ENCODE measurements around the gene LRRC4. TPM values are rescaled to one million over a fixed set of nuclear protein-coding genes. Genes with fewer than 3 reads are reported as not detected.

LRRC4 gene
- total and polyA plus RNA-seq, 2 donors (not counting 3 experiments of a cell fraction or from before 2014, with no cell fraction given): 3.8 to 4.2 TPM

- no peaks in the 10 kb centered on the region for H3K9me1 ChIP-seq (replicated peaks; ENCODE audit: control insufficient read depth, extremely low read depth, insufficient read depth, low read length)
- dilution Hi-C loops (cut with MboI; ENCODE audit: extremely low pct_ligation_motif_present, low sequenced_read_pairs) (no loop called here), intact Hi-C loops (cut with micrococcal nuclease) (no loop called here)
- no peaks in the 10 kb centered on the region for H3K79me2 ChIP-seq (ENCODE audit: control insufficient read depth, insufficient read depth, low read length)
- H3K27me3 ChIP-seq (ENCODE audit: control insufficient read depth in 2 of 2, insufficient read depth in 2 of 2, low read length in 2 of 2): no peaks in the 10 kb centered on the region
- H3K9me3 ChIP-seq (replicated peaks; ENCODE audit: control insufficient read depth, insufficient read depth, low read length): no peaks in the 10 kb centered on the region
- no peaks in the 10 kb centered on the region for H3K4me1 ChIP-seq (ENCODE audit: control insufficient read depth, extremely low read depth, insufficient read depth, low read length)
- H4K20me1 ChIP-seq (replicated peaks; ENCODE audit: control insufficient read depth, extremely low read depth, insufficient read depth, low read length): peaks cover 4% of the 10 kb centered on the region
- no peak overlapping the region for H3K9ac ChIP-seq (replicated peaks; ENCODE audit: extremely low read depth, insufficient read depth, low read length)
- no peak for TF ChIP-seq GATA2 (IDR thresholded peaks at IDR 0.05; ENCODE audit: insufficient read depth, insufficient read length, low read depth, low read length)
- TF ChIP-seq MAX (IDR thresholded peaks at IDR 0.05; ENCODE audit: insufficient read depth, insufficient read length): no peak
- TF ChIP-seq POLR2A (IDR thresholded peaks at IDR 0.05; ENCODE audit: low read depth, low read length): no peak
- TF ChIP-seq POLR2AphosphoS5 (IDR thresholded peaks at IDR 0.05; ENCODE audit: insufficient read depth, low read depth, low read length): no peak
- TF ChIP-seq, protein P1, sequence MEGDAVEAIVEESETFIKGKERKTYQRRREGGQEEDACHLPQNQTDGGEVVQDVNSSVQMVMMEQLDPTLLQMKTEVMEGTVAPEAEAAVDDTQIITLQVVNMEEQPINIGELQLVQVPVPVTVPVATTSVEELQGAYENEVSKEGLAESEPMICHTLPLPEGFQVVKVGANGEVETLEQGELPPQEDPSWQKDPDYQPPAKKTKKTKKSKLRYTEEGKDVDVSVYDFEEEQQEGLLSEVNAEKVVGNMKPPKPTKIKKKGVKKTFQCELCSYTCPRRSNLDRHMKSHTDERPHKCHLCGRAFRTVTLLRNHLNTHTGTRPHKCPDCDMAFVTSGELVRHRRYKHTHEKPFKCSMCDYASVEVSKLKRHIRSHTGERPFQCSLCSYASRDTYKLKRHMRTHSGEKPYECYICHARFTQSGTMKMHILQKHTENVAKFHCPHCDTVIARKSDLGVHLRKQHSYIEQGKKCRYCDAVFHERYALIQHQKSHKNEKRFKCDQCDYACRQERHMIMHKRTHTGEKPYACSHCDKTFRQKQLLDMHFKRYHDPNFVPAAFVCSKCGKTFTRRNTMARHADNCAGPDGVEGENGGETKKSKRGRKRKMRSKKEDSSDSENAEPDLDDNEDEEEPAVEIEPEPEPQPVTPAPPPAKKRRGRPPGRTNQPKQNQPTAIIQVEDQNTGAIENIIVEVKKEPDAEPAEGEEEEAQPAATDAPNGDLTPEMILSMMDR (IDR thresholded peaks at IDR 0.05; ENCODE audit: extremely low read depth in 1 of 2, insufficient read depth in 1 of 2, low read depth in 1 of 2, low read length in 2 of 2): no peak
- TF ChIP-seq EZH2 (IDR thresholded peaks at IDR 0.05; ENCODE audit: borderline replicate concordance, low read depth, low read length, severe bottlenecking): no peak
- no peak for TF ChIP-seq MYC (IDR thresholded peaks at IDR 0.05; ENCODE audit: low read depth, low read length)
- no peak for TF ChIP-seq FOS (IDR thresholded peaks at IDR 0.05; ENCODE audit: borderline replicate concordance, insufficient read depth, low read length)
- no peak for TF ChIP-seq JUN (IDR thresholded peaks at IDR 0.05; ENCODE audit: borderline replicate concordance, insufficient read depth, insufficient read length, low read depth)
- no peak overlapping the region for H2AFZ ChIP-seq (ENCODE audit: low read depth, low read length)
- H3K36me3 ChIP-seq (ENCODE audit: control insufficient read depth in 2 of 2, extremely low read depth in 1 of 2, insufficient read depth in 2 of 2, low read length in 2 of 2): peaks cover 0 to 2% of the 10 kb centered on the region in 2 experiments
- DNase-seq (ENCODE audit: low read depth, low spot score): no peak
- POLR2A ChIA-PET: interaction anchor here (0.7 kb wide), 1 partner anchor 269 kb away, joined by 3 read pairs; no protein-coding TSS in a partner anchor
- H3K4me2 ChIP-seq (ENCODE audit: insufficient read depth, low read length): no peak overlapping the region
- CTCF ChIA-PET: interaction anchor here (0.6 to 2.0 kb wide), 6 partner anchors 11 to 1164 kb away, joined by 3 to 7 read pairs (median 4); partner anchors contain the start of gene LRRC4
- no peak overlapping the region for H3K27ac ChIP-seq (ENCODE audit: insufficient read depth, low read depth, low read length)
- BruUV-seq (replicated peaks): no TSS peak
- FAIRE-seq: no peak
- H3K4me3 ChIP-seq (replicated peaks in 1 of 3; ENCODE audit: insufficient read depth in 1 of 3, low read depth in 1 of 3, low read length in 3 of 3): no peak overlapping the region
Observed at GRCh38 chr7:128000048-128000447, 31.2 kb downstream of the LRRC4 start.
